ENCODE data around the gene HCRT.

- TF ChIP-seq CTCF (IDR thresholded peaks at IDR 0.05) (no peak), POLR2A (IDR thresholded peaks at IDR 0.05) (no peak), EP300 (IDR thresholded peaks at IDR 0.05) (no peak)
Observed at GRCh38 chr17:42214156-42214555, 28.9 kb upstream of the HCRT start.
